H9 (cell line): ENCODE measurements around the gene TCF7L2. TPM values are rescaled to one million over a fixed set of nuclear protein-coding genes. Genes with fewer than 3 reads are reported as not detected.

Experiments
- DNase-seq: peaks from one replicate; pipeline ENCODE4 v3.0.0-alpha.2; 2017
- H2AFZ ChIP-seq: one replicate; pipeline ENCODE4 v1.6.1; 2013; ENCODE audit warnings: mild to moderate bottlenecking, low read length, control low read depth, moderate library complexity
- H2AK5ac ChIP-seq: 2 replicates; pipeline ENCODE4 v1.6.1; 2013; ENCODE audit warnings: low read length, control low read depth, mixed read lengths; ENCODE audit not compliant: insufficient read length
- H2BK120ac ChIP-seq: one replicate; pipeline ENCODE4 v1.6.1; 2013; ENCODE audit warnings: low read depth, mild to moderate bottlenecking, low read length, control low read depth, inconsistent platforms; ENCODE audit not compliant: poor library complexity, severe bottlenecking
- H2BK12ac ChIP-seq: 2 replicates; pipeline ENCODE4 v1.6.1; 2013; ENCODE audit warnings: low read length, control low read depth, mixed read lengths, low read depth; ENCODE audit not compliant: insufficient read length
- H2BK15ac ChIP-seq: 2 replicates; pipeline ENCODE4 v1.6.1; 2013; ENCODE audit warnings: low read depth, low read length, control low read depth
- H2BK20ac ChIP-seq: one replicate; pipeline ENCODE4 v1.6.1; 2013; ENCODE audit warnings: low read depth, mild to moderate bottlenecking, low read length, control low read depth, inconsistent platforms; ENCODE audit not compliant: poor library complexity, severe bottlenecking
- H2BK5ac ChIP-seq: 2 replicates; pipeline ENCODE4 v1.6.1; 2013; ENCODE audit warnings: low read length, control low read depth, mixed read lengths; ENCODE audit not compliant: insufficient read length
- H3K14ac ChIP-seq: 2 replicates; pipeline ENCODE4 v1.6.1; 2013; ENCODE audit warnings: low read length, control low read depth; ENCODE audit not compliant: insufficient read depth
- H3K18ac ChIP-seq: 2 replicates; pipeline ENCODE4 v1.6.1; 2013; ENCODE audit warnings: low read depth, mild to moderate bottlenecking, mixed read lengths, low read length, control low read depth; ENCODE audit not compliant: insufficient read length
- H3K23ac ChIP-seq: 2 replicates; pipeline ENCODE4 v1.6.1; 2013; ENCODE audit warnings: low read length, control low read depth, mixed read lengths, low read depth; ENCODE audit not compliant: insufficient read length
- H3K23me2 ChIP-seq: 2 replicates; pipeline ENCODE4 v1.6.1; 2013; ENCODE audit warnings: low read depth, mild to moderate bottlenecking, mixed read lengths, low read length, control low read depth; ENCODE audit not compliant: insufficient read length, poor library complexity, severe bottlenecking
- H3K27ac ChIP-seq: 2 replicates; pipeline ENCODE4 v1.5.1; 2013; ENCODE audit warnings: low read length, control low read depth, mixed read lengths, low read depth; ENCODE audit not compliant: insufficient read length
- H3K27me3 ChIP-seq: 2 replicates; pipeline ENCODE4 v1.6.1; 2013; ENCODE audit warnings: low read length, control low read depth, inconsistent platforms; ENCODE audit not compliant: insufficient read depth
- H3K4ac ChIP-seq: 2 replicates; pipeline ENCODE4 v1.6.1; 2013; ENCODE audit warnings: low read depth, mild to moderate bottlenecking, control low read depth, inconsistent platforms, low read length, moderate library complexity
- H3K4me1 ChIP-seq: 2 replicates; pipeline ENCODE4 v1.6.1; 2013; ENCODE audit warnings: low read length, control low read depth, inconsistent platforms; ENCODE audit not compliant: insufficient read depth
- H3K4me2 ChIP-seq: 2 replicates; pipeline ENCODE4 v1.6.1; 2013; ENCODE audit warnings: low read length, control low read depth, mixed read lengths; ENCODE audit not compliant: insufficient read length, insufficient read depth
- H3K56ac ChIP-seq: 2 replicates; pipeline ENCODE4 v1.6.1; 2013; ENCODE audit warnings: low read depth, mild to moderate bottlenecking, mixed read lengths, low read length, control low read depth; ENCODE audit not compliant: insufficient read length
- H3K79me1 ChIP-seq: 2 replicates; pipeline ENCODE4 v1.6.1; 2013; ENCODE audit warnings: low read depth, mild to moderate bottlenecking, moderate library complexity, low read length, control low read depth, inconsistent platforms; ENCODE audit not compliant: insufficient read depth, poor library complexity, severe bottlenecking
- H3K79me2 ChIP-seq: 2 replicates; pipeline ENCODE4 v1.6.1; 2013; ENCODE audit warnings: low read length, control low read depth, inconsistent platforms; ENCODE audit not compliant: insufficient read depth
- H3K9ac ChIP-seq: 2 replicates; pipeline ENCODE4 v1.6.1; 2013; ENCODE audit warnings: low read length, control low read depth, mixed read lengths; ENCODE audit not compliant: insufficient read length; ENCODE audit errors: extremely low read depth
- H3K9me3 ChIP-seq: one replicate; pipeline ENCODE4 v1.6.1; 2013; ENCODE audit warnings: low read depth, low read length, inconsistent platforms; ENCODE audit not compliant: control insufficient read depth
- H3T11ph ChIP-seq: one replicate; pipeline ENCODE4 v1.6.1; 2013; ENCODE audit warnings: mild to moderate bottlenecking, low read length, control low read depth, inconsistent platforms
- H4K20me1 ChIP-seq: one replicate; pipeline ENCODE4 v1.6.1; 2013; ENCODE audit not compliant: control insufficient read depth, insufficient read length, insufficient read depth
- H4K5ac ChIP-seq: 2 replicates; pipeline ENCODE4 v1.6.1; 2013; ENCODE audit warnings: low read depth, mild to moderate bottlenecking, mixed read lengths, low read length, control low read depth; ENCODE audit not compliant: insufficient read length
- H4K8ac ChIP-seq: replicated peaks from 2 replicates; pipeline ENCODE4 v1.6.1; 2013; ENCODE audit warnings: low read length, control low read depth, mixed read lengths, low read depth; ENCODE audit not compliant: insufficient read length
- H4K91ac ChIP-seq: 2 replicates; pipeline ENCODE4 v1.6.1; 2013; ENCODE audit warnings: low read depth, mild to moderate bottlenecking, moderate library complexity, mixed read lengths, low read length, control low read depth; ENCODE audit not compliant: insufficient read length
- H3K27ac Mint-ChIP-seq, 3 experiments: 2 replicates in 2 of 3; 3 replicates in 1 of 3; pipeline ENCODE4 v1.8.0; 2020 to 2021; ENCODE audit warnings: mixed read lengths in 3 of 3, mild to moderate bottlenecking in 1 of 3, moderate library complexity in 1 of 3
- H3K27me3 Mint-ChIP-seq: 2 replicates; pipeline ENCODE4 v1.8.0; 2021; ENCODE audit warnings: low read depth, mild to moderate bottlenecking, moderate library complexity, mixed read lengths
- H3K36me3 Mint-ChIP-seq, 3 experiments: 2 replicates in 2 of 3; 3 replicates in 1 of 3; pipeline ENCODE4 v1.8.0; 2020 to 2021; ENCODE audit warnings: low read depth in 3 of 3, mixed read lengths in 3 of 3; ENCODE audit not compliant: insufficient read depth in 1 of 3
- H3K4me1 Mint-ChIP-seq, 2 experiments: 2 replicates each; pipeline ENCODE4 v1.8.0; 2020; ENCODE audit warnings: mixed read lengths in 2 of 2
- H3K4me3 Mint-ChIP-seq, 2 experiments: 2 replicates in 1 of 2; 3 replicates in 1 of 2; pipeline ENCODE4 v1.8.0; 2020 to 2021; ENCODE audit warnings: mild to moderate bottlenecking in 2 of 2, mixed read lengths in 2 of 2, moderate library complexity in 1 of 2
- H3K9me3 Mint-ChIP-seq, 2 experiments: 2 replicates in 1 of 2; 3 replicates in 1 of 2; pipeline ENCODE4 v1.8.0; 2020; ENCODE audit warnings: mild to moderate bottlenecking in 2 of 2, mixed read lengths in 2 of 2, moderate library complexity in 1 of 2
- CTCF ChIP-seq: fragments of 200-600 bp; sonication (generic); conservative IDR thresholded peaks from 3 replicates; pipeline ENCODE4 v1.8.0; 2021; ENCODE audit warnings: antibody characterized with exemption, mild to moderate bottlenecking
- WGBS: extraction: QIAGEN DNeasy Blood & Tissue Kit; methylation state at CpG from one replicate; pipeline ENCODE4 v1.1.7; 2013; ENCODE audit warnings: missing lambda C conversion rate, low lambda C conversion rate, mixed read lengths; ENCODE audit not compliant: insufficient read length; ENCODE audit errors: extremely low coverage; 5-methylcytosine and 5-hydroxymethylcytosine counted together
- total RNA-seq: library from RNA; stranded (reverse); gene quantifications from 2 replicates; pipeline ENCODE4 v1.2.1, GENCODE V29; 2021

The TCF7L2 gene
- total RNA-seq, 1 experiment from 2014 or later = 71.1 TPM

- Histone ChIP-seq H2BK5ac (no peak overlapping the region), H2AFZ (no peak overlapping the region), H3K56ac (no peak overlapping the region), H3K27me3 (no peaks in the 10 kb centered on the region), H3K4me1 (peaks cover 12% of the 10 kb centered on the region; the same call in 1 of the 2 replicates), H2BK15ac (no peak overlapping the region), H3K23me2 (no peaks in the 10 kb centered on the region), H3K79me1 (peaks cover 20% of the 10 kb centered on the region), H4K8ac (no peak overlapping the region), H3K14ac (no peak overlapping the region), H2AK5ac (no peak overlapping the region), H2BK12ac (no peak overlapping the region), H3K18ac (no peak overlapping the region), H3K4me2 (no peak overlapping the region), H2BK120ac (no peak overlapping the region), H3T11ph (no peak overlapping the region), H2BK20ac (no peak overlapping the region), H3K27ac (no peak overlapping the region), H4K5ac (no peak overlapping the region), H3K9ac (no peak overlapping the region), H4K20me1 (no peaks in the 10 kb centered on the region), H3K23ac (no peak overlapping the region), H4K91ac (no peak overlapping the region), H3K4ac (no peak overlapping the region), H3K79me2 (peaks cover 57% of the 10 kb centered on the region; the same call in 1 of the 2 replicates), H3K9me3 (no peaks in the 10 kb centered on the region)
- TF ChIP-seq CTCF = no peak
- Mint-ChIP-seq H3K36me3 (peaks cover 0 to 30% (median 16%) of the 10 kb centered on the region in 3 experiments; a peak in 5 of 7 replicates), H3K4me3 (no peak overlapping the region), H3K27ac (peak overlapping the region; percentile 12 to 42 (median 32); a peak in 2 of 7 replicates), H3K9me3 (no peaks in the 10 kb centered on the region), H3K4me1 (peaks cover 56 to 67% of the 10 kb centered on the region in 2 experiments), H3K27me3 (no peaks in the 10 kb centered on the region)
- no CpG with 5 or more reads among the region's 9 CpGs for WGBS
- no peak for DNase-seq
Observed at GRCh38 chr10:113021268-113022040, 71.4 kb downstream of the TCF7L2 start.
